Activated naive CD8-positive, alpha-beta T cell treated with anti-CD3 and anti-CD28 coated beads, Interleukin-2, amount 50 U/mL, for 16 hours (primary cell): ENCODE data around the gene CHST9.

ENCODE experiments used
- DNase-seq: peaks from one replicate; pipeline ENCODE4 v3.0.0-alpha.2; 2020; ENCODE audit warnings: low read depth, low spot score

The CHST9 gene

GRCh38 chr18:26865557-26865956 lies 319.6 kb downstream of the CHST9 start, which contains the start of gene AQP4:
AQP4 (minus strand) TSS chr18:26865707; CDS start chr18:26865689, 18 bp downstream.
- no peak for DNase-seq

GRCh38 chr18:26864658-26865057 lies 320.4 kb downstream of the CHST9 start:
- DNase-seq, result no peak

- DNase-seq, result no peak
These were observed 321.1 kb downstream of the CHST9 start for GRCh38 chr18:26863921-26864497.

- no peak for DNase-seq
These were observed 321.8 kb downstream of the CHST9 start for GRCh38 chr18:26863122-26863879.

- DNase-seq, result no peak
These were observed 323.0 kb downstream of the CHST9 start for GRCh38 chr18:26862084-26862483.
